Ovary (tissue), 3 donors: ENCODE results near the gene GOLGB1.
A peak's percentile ranks its signal among the peaks of the same experiment; 100 is the strongest.

Source experiments
- CTCF ChIP-seq, 3 donors: fragments of 450-650 bp in 2 of 3; fragments of 200-600 bp in 1 of 3; IDR thresholded peaks; one replicate each; pipeline versions ENCODE4 v1.5.1 to v1.8.0; 2016 to 2022; ENCODE audit warnings: antibody characterized with exemption in 3 of 3, mild to moderate bottlenecking in 1 of 3
- EP300 ChIP-seq: sonication (generic); formaldehyde crosslinking; IDR thresholded peaks from one replicate; pipeline ENCODE4 v1.6.1; 2017; ENCODE audit warnings: antibody characterized with exemption
- POLR2A ChIP-seq: fragments of 450-650 bp; IDR thresholded peaks from one replicate; pipeline ENCODE4 v1.6.1; 2017; ENCODE audit warnings: antibody characterized with exemption, mild to moderate bottlenecking, moderate library complexity
- donor health status: DM: no; HTN: no; CAD: no.

- TF ChIP-seq CTCF (IDR thresholded peaks at IDR 0.05) (peak in 1 of 3 donors; percentile 27), POLR2A (peak; percentile 96), EP300 (no peak)
Measured at GRCh38 chr3:121749276-121750086, at the start of gene GOLGB1.
